Calu3 (cell line): Measurements from ENCODE around the gene NBEAL2. TPM values are rescaled to one million over a fixed set of nuclear protein-coding genes. Genes with fewer than 3 reads are reported as not detected.

Experiments
- BruUV-seq: library from RNA; stranded (reverse); fragments of 400-500 nt; replicated peaks from 2 replicates; lab custom pipeline; 2021; lab: Mats Ljungman, UMichigan
- CTCF ChIA-PET: fragments of 300-600 bp; sonication (Branson Sonifier 250); formaldehyde crosslinking; loops from one replicate; lab custom pipeline; 2022; ENCODE audit warnings: antibody characterized with exemption; lab: Charles Lee
- DNase-seq: peaks from one replicate; pipeline ENCODE4 v3.0.0; 2022
- H3K27ac Mint-ChIP-seq: one replicate; pipeline ENCODE4 v1.8.0; 2022; ENCODE audit warnings: mixed read lengths; ENCODE audit not compliant: unreplicated experiment
- H3K27me3 Mint-ChIP-seq: one replicate; pipeline ENCODE4 v1.8.0; 2022; ENCODE audit warnings: mixed read lengths; ENCODE audit not compliant: unreplicated experiment
- H3K36me3 Mint-ChIP-seq: one replicate; pipeline ENCODE4 v1.8.0; 2022; ENCODE audit warnings: mild to moderate bottlenecking, moderate library complexity, mixed read lengths; ENCODE audit not compliant: insufficient read depth, unreplicated experiment
- H3K4me1 Mint-ChIP-seq: one replicate; pipeline ENCODE4 v1.8.0; 2022; ENCODE audit warnings: mild to moderate bottlenecking, low read depth, mixed read lengths; ENCODE audit not compliant: unreplicated experiment
- H3K4me3 Mint-ChIP-seq: one replicate; pipeline ENCODE4 v1.8.0; 2022; ENCODE audit warnings: mild to moderate bottlenecking, low read depth, moderate library complexity, mixed read lengths; ENCODE audit not compliant: unreplicated experiment
- H3K9me3 Mint-ChIP-seq: one replicate; pipeline ENCODE4 v1.8.0; 2022; ENCODE audit warnings: low read depth, mixed read lengths; ENCODE audit not compliant: unreplicated experiment
- intact Hi-C: fragments of 100-400 bp; cut with micrococcal nuclease; formaldehyde crosslinking; loops from one replicate; pipeline ENCODE4 v1.10.0; 2022; ENCODE audit not compliant: unreplicated experiment
- total RNA-seq: library from RNA; stranded (reverse); gene quantifications from 2 replicates; pipeline ENCODE4 v1.2.3, GENCODE V29; 2022
- TF ChIP-seq, protein P1 (sequence below): fragments of 200-600 bp; IDR thresholded peaks from one replicate; pipeline ENCODE4 v1.8.0; 2022; ENCODE audit warnings: antibody characterized with exemption; ENCODE audit not compliant: unreplicated experiment

The NBEAL2 gene
- total RNA-seq, 1 experiment from 2014 or later, result 143 TPM

DNA sequence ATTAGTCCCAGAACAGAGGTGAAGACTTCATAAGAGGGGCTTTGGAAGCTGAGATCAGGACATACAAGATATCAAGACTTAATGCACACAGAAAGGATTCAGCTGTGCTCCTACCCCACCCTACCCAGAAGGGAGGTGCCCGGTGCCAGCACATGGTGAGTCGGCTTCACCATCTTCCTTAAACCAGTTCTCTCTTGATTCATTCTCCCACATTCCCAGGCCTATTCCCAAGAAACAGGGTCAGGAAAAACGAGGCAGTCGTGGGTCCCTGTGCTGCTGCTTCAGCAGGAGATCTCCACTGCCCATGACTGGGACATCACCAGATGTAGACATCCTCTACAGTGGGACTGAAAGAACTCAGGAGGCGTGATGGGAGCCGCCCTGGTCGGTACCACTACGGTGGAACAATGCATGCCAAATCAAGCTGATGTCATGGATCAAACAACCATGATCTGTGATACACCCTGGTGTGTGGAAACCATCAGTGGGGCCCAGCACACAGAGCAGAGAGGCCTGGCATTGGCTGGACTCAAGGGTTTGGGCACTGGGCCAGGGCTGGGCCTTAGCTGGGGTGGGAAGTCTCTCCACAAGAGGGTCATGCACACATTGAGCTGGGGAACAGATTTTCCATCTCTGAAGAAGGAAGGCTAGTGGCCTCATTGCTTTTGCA, 44.8 kb upstream of the NBEAL2 start:
- intact Hi-C loops, result loop anchor here (5.0 kb wide), 1 partner anchor 48 kb away; no protein-coding TSS in a partner anchor
- BruUV-seq, result no TSS peak
- Mint-ChIP-seq H3K27me3 (no peaks in the 10 kb centered on the region), H3K9me3 (no peaks in the 10 kb centered on the region), H3K4me3 (no peak overlapping the region), H3K4me1 (peaks cover 58% of the 10 kb centered on the region), H3K36me3 (peaks cover 60% of the 10 kb centered on the region), H3K27ac (peak overlapping the region; percentile 64)
- CTCF ChIA-PET, result interaction anchor here (1.2 to 1.3 kb wide), 4 partner anchors 9 to 32 kb away, joined by 3 to 14 read pairs (median 6); no protein-coding TSS in a partner anchor
- TF ChIP-seq, protein P1, sequence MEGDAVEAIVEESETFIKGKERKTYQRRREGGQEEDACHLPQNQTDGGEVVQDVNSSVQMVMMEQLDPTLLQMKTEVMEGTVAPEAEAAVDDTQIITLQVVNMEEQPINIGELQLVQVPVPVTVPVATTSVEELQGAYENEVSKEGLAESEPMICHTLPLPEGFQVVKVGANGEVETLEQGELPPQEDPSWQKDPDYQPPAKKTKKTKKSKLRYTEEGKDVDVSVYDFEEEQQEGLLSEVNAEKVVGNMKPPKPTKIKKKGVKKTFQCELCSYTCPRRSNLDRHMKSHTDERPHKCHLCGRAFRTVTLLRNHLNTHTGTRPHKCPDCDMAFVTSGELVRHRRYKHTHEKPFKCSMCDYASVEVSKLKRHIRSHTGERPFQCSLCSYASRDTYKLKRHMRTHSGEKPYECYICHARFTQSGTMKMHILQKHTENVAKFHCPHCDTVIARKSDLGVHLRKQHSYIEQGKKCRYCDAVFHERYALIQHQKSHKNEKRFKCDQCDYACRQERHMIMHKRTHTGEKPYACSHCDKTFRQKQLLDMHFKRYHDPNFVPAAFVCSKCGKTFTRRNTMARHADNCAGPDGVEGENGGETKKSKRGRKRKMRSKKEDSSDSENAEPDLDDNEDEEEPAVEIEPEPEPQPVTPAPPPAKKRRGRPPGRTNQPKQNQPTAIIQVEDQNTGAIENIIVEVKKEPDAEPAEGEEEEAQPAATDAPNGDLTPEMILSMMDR, result no peak
- DNase-seq, result no peak

- TF ChIP-seq, protein P1, result peak; percentile 53
- Mint-ChIP-seq H3K9me3 (no peaks in the 10 kb centered on the region), H3K27me3 (no peaks in the 10 kb centered on the region), H3K36me3 (peaks cover 67% of the 10 kb centered on the region), H3K4me1 (peaks cover 61% of the 10 kb centered on the region), H3K4me3 (no peak overlapping the region), H3K27ac (peak overlapping the region; percentile 64)
- peak; percentile 88 for DNase-seq
- CTCF ChIA-PET, result interaction anchor here (0.7 to 1.9 kb wide), 13 partner anchors 9 to 229 kb away, joined by 3 to 14 read pairs (median 4); partner anchors contain the start of gene CCDC12
- intact Hi-C loops, result no loop called here
- no TSS peak for BruUV-seq
Observed at GRCh38 chr3:46935168-46935858, 44.2 kb upstream of the NBEAL2 start.

- Mint-ChIP-seq H3K4me3 (no peak overlapping the region), H3K27me3 (no peaks in the 10 kb centered on the region), H3K36me3 (peaks cover 62% of the 10 kb centered on the region), H3K9me3 (no peaks in the 10 kb centered on the region), H3K4me1 (peaks cover 60% of the 10 kb centered on the region), H3K27ac (peak overlapping the region; percentile 64)
- BruUV-seq, result no TSS peak
- no peak for DNase-seq
- intact Hi-C loops, result no loop called here
- TF ChIP-seq, protein P1, result no peak
- CTCF ChIA-PET, result interaction anchor here (0.7 to 1.9 kb wide), 14 partner anchors 8 to 230 kb away, joined by 3 to 14 read pairs (median 4); partner anchors contain the start of gene CCDC12
Observed at GRCh38 chr3:46935989-46936558, 43.4 kb upstream of the NBEAL2 start.

GRCh38 chr3:46936733-46937250, 42.7 kb upstream of the NBEAL2 start:
- H3K4me3 Mint-ChIP-seq, result no peak overlapping the region
- H3K27ac Mint-ChIP-seq, result peak overlapping the region; percentile 50
- no peak for DNase-seq
- H3K27me3 Mint-ChIP-seq, result no peaks in the 10 kb centered on the region
- TF ChIP-seq, protein P1, result no peak
- H3K9me3 Mint-ChIP-seq, result no peaks in the 10 kb centered on the region
- H3K36me3 Mint-ChIP-seq, result peaks cover 58% of the 10 kb centered on the region
- BruUV-seq, result no TSS peak
- intact Hi-C loops, result no loop called here
- CTCF ChIA-PET, result interaction anchor here (0.9 to 1.9 kb wide), 2 partner anchors 34 to 40 kb away, joined by 3 to 10 read pairs; partner anchors contain the start of gene CCDC12
- H3K4me1 Mint-ChIP-seq, result peaks cover 55% of the 10 kb centered on the region
